DOHH2 (cell line): ENCODE data around the gene MAL.

Experiments used
- CTCF ChIP-seq: fragments of 200-600 bp; sonication (generic); IDR thresholded peaks from one replicate; pipeline ENCODE4 v1.5.1; 2014; ENCODE audit warnings: antibody characterized with exemption, mild to moderate bottlenecking, low read depth, low read length; ENCODE audit not compliant: poor library complexity, severe bottlenecking
- EZH2phosphoT487 ChIP-seq: fragments of 200-600 bp; sonication (generic); IDR thresholded peaks from 2 replicates; pipeline ENCODE4 v1.6.1; 2017; ENCODE audit warnings: borderline replicate concordance, mild to moderate bottlenecking, antibody characterized with exemption, low read length, moderate library complexity, mixed read lengths

GRCh38 chr2:95086017-95086416 is 60.5 kb downstream of the MAL start:
- TF ChIP-seq CTCF: no peak
- TF ChIP-seq EZH2phosphoT487: no peak
